ENCODE results near the gene RAP2A. TPM values are rescaled to one million over a fixed set of nuclear protein-coding genes. Genes with fewer than 3 reads are reported as not detected.

The RAP2A gene
- total and polyA plus RNA-seq, 9 of the 15 experiments (the other 6 are each of a cell fraction or from before 2014, with no cell fraction given), result 1.8 to 11.7 (median 5.6) TPM

GRCh38 chr13:97464561-97464960 lies 30.6 kb downstream of the RAP2A start:
- WGBS (ENCODE audit: insufficient coverage, low coverage, missing lambda C conversion rate), result 57% methylated on average over 3 of the region's 3 CpGs
- Histone ChIP-seq H4K20me1 (replicated peaks; ENCODE audit: control insufficient read depth, insufficient read depth, low read length) (no peaks in the 10 kb centered on the region), H2AFZ (ENCODE audit: low read depth, low read length) (no peak overlapping the region), H3K27ac (ENCODE audit: extremely low read depth, low read depth, low read length) (no peak overlapping the region), H3K9me3 (replicated peaks; ENCODE audit: control insufficient read depth, insufficient read depth, low read depth, low read length) (no peaks in the 10 kb centered on the region), H3K9ac (ENCODE audit: insufficient read depth in 1 of 2, low read depth in 2 of 2, low read length in 2 of 2) (no peak overlapping the region), H3K4me2 (ENCODE audit: insufficient read depth, low read length) (no peak overlapping the region), H3K9me1 (ENCODE audit: control insufficient read depth, insufficient read depth, low read length) (no peaks in the 10 kb centered on the region), H3K79me2 (ENCODE audit: control insufficient read depth, insufficient read depth, low read length) (no peaks in the 10 kb centered on the region), H3K4me1 (replicated peaks in 1 of 2; ENCODE audit: control insufficient read depth in 2 of 2, insufficient read depth in 2 of 2, low read length in 2 of 2) (no peaks in the 10 kb centered on the region; a peak in 1 of 5 replicates), H3K4me3 (no peak overlapping the region), H3K27me3 (ENCODE audit: control insufficient read depth in 2 of 2, insufficient read depth in 2 of 2, low read length in 2 of 2) (no peaks in the 10 kb centered on the region), H3K36me3 (ENCODE audit: control insufficient read depth, insufficient read depth, low read length) (no peaks in the 10 kb centered on the region)
- no peak for DNase-seq (ENCODE audit: extremely low read depth in 1 of 4, low spot score in 3 of 4)
- CTCF ChIA-PET (ENCODE audit: low intra/inter-chr PET ratio), result no interaction called here
- BruUV-seq (replicated peaks), result no TSS peak
- POLR2A ChIA-PET, result no interaction called here
- FAIRE-seq, result no peak
- no peak for ATAC-seq
- in situ Hi-C loops (cut with MboI), result no loop called here
- intact Hi-C loops (cut with micrococcal nuclease), result no loop called here
- TF ChIP-seq KAT8 (IDR thresholded peaks at IDR 0.05; ENCODE audit: low read depth), result no peak
- no peak for TF ChIP-seq KDM2B (CRISPR knock-in tag; IDR thresholded peaks at IDR 0.05)
- no peak for TF ChIP-seq MIER1 (IDR thresholded peaks at IDR 0.05; ENCODE audit: low read depth)

GRCh38 chr13:97466722-97467121 lies 32.8 kb downstream of the RAP2A start:
- Histone ChIP-seq H4K20me1 (replicated peaks; ENCODE audit: control insufficient read depth, insufficient read depth, low read length) (no peaks in the 10 kb centered on the region), H3K79me2 (ENCODE audit: control insufficient read depth, insufficient read depth, low read length) (no peaks in the 10 kb centered on the region), H2AFZ (ENCODE audit: low read depth, low read length) (no peak overlapping the region), H3K4me1 (replicated peaks in 1 of 2; ENCODE audit: control insufficient read depth in 2 of 2, insufficient read depth in 2 of 2, low read length in 2 of 2) (no peaks in the 10 kb centered on the region), H3K27ac (ENCODE audit: extremely low read depth, low read depth, low read length) (no peak overlapping the region), H3K36me3 (ENCODE audit: control insufficient read depth, insufficient read depth, low read length) (no peaks in the 10 kb centered on the region), H3K4me2 (ENCODE audit: insufficient read depth, low read length) (no peak overlapping the region), H3K9ac (ENCODE audit: insufficient read depth in 1 of 2, low read depth in 2 of 2, low read length in 2 of 2) (no peak overlapping the region), H3K4me3 (no peak overlapping the region), H3K9me3 (replicated peaks; ENCODE audit: control insufficient read depth, insufficient read depth, low read depth, low read length) (no peaks in the 10 kb centered on the region), H3K9me1 (ENCODE audit: control insufficient read depth, insufficient read depth, low read length) (no peaks in the 10 kb centered on the region), H3K27me3 (ENCODE audit: control insufficient read depth in 2 of 2, insufficient read depth in 2 of 2, low read length in 2 of 2) (0 out of 5 replicates have a peak, but pooled peaks cover 0 to 4% of the 10 kb centered on the region in 2 experiments)
- no peak for DNase-seq (ENCODE audit: extremely low read depth in 1 of 4, low spot score in 3 of 4)
- no peak for ATAC-seq
- CTCF ChIA-PET (ENCODE audit: low intra/inter-chr PET ratio), result interaction anchor here (0.7 kb wide), 1 partner anchor 292 kb away, joined by 3 read pairs; no protein-coding TSS in a partner anchor
- no peak for FAIRE-seq
- BruUV-seq (replicated peaks), result no TSS peak
- intact Hi-C loops (cut with micrococcal nuclease) (no loop called here), in situ Hi-C loops (cut with MboI) (no loop called here)
- 73% methylated on average over 3 of the region's 3 CpGs for WGBS (ENCODE audit: insufficient coverage, low coverage, missing lambda C conversion rate)
- POLR2A ChIA-PET, result no interaction called here
- TF ChIP-seq NUFIP1 (IDR thresholded peaks at IDR 0.05; ENCODE audit: partially characterized antibody) (no peak), NR0B1 (IDR thresholded peaks at IDR 0.05; ENCODE audit: partially characterized antibody) (no peak), MLLT1 (IDR thresholded peaks at IDR 0.05) (no peak), ZC3H8 (IDR thresholded peaks at IDR 0.05) (no peak), NCOA4 (IDR thresholded peaks at IDR 0.05; ENCODE audit: partially characterized antibody) (no peak), ZNF24 (IDR thresholded peaks at IDR 0.05) (no peak), CXXC5 (CRISPR knock-in tag; IDR thresholded peaks at IDR 0.05) (no peak), MCM2 (IDR thresholded peaks at IDR 0.05; ENCODE audit: low read depth) (no peak), ZNF316 (IDR thresholded peaks at IDR 0.05) (no peak), SREBF1 (IDR thresholded peaks at IDR 0.05; ENCODE audit: borderline replicate concordance, low read depth, low read length) (no peak), TAF15 (IDR thresholded peaks at IDR 0.05; ENCODE audit: low read depth, low read length) (no peak)
